Measurements from ENCODE around the gene KLHL1. TPM values are rescaled to one million over a fixed set of nuclear protein-coding genes. Genes with fewer than 3 reads are reported as not detected.

The KLHL1 gene
- total and polyA plus RNA-seq, 5 donors from 2014 or later, result not detected

DNA sequence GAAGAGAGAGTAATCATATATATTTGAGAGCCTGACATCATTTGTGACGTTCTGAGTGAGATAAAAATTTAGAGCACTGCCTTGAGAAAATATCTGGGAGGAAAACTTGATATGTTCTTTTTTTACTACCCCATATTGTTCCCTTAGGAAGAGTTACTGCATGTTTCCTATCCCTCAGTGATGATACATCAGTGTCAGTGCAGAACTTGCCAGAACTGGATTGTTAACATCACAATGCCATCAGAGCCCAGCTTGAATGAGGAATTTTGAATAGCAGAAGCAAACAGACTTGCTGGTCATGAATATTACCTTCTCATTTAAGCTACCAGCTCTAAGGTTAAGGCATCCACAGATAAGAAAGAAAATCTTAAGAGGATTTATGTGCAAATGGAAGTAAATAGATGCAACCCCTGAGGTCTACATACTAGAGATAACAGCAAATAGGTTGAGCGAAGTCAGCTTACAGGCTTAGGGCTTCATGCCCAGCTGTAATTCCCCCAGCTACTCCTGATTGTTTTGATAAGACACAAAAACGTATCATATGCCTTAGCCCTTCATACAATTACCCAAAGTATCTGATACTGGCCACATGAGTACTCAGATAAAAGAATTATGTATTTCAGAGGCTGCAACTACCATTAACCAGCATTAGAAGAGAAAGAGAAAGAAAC, 314.3 kb downstream of the KLHL1 start:
- Mint-ChIP-seq H3K4me3 (no peak overlapping the region), H3K4me1 (no peaks in the 10 kb centered on the region), H3K36me3 (no peaks in the 10 kb centered on the region), H3K27ac (no peak overlapping the region), H3K27me3 (no peaks in the 10 kb centered on the region), H3K9me3 (peaks cover 0 to 14% (median 7%) of the 10 kb centered on the region in 7 donors)
- Histone ChIP-seq H3K9me3 (ENCODE audit: control insufficient read depth in 2 of 2, low read length in 2 of 2) (peaks cover 0 to 3% of the 10 kb centered on the region in 2 experiments), H3K4me3 (ENCODE audit: low read depth, low read length) (no peak overlapping the region), H3K36me3 (ENCODE audit: control insufficient read depth, insufficient read depth, low read length) (no peaks in the 10 kb centered on the region), H3K27ac (ENCODE audit: insufficient read depth, low read length, poor library complexity, severe bottlenecking) (no peak overlapping the region), H3K27me3 (ENCODE audit: control insufficient read depth, insufficient read depth, low read length) (no peaks in the 10 kb centered on the region), H3K4me1 (ENCODE audit: control insufficient read depth, insufficient read depth, low read length, poor library complexity, severe bottlenecking) (no peaks in the 10 kb centered on the region)
- DNase-seq (no peak), ATAC-seq (ENCODE audit: low read depth in 2 of 2) (no peak)

GRCh38 chr13:69776937-69777336, 331.3 kb downstream of the KLHL1 start:
- Histone ChIP-seq H3K4me1 (ENCODE audit: control insufficient read depth, insufficient read depth, low read length, poor library complexity, severe bottlenecking) (no peaks in the 10 kb centered on the region), H3K4me3 (ENCODE audit: low read depth, low read length) (no peak overlapping the region), H3K36me3 (ENCODE audit: control insufficient read depth, insufficient read depth, low read length) (no peaks in the 10 kb centered on the region), H3K27me3 (ENCODE audit: control insufficient read depth, insufficient read depth, low read length) (no peaks in the 10 kb centered on the region), H3K9me3 (ENCODE audit: control insufficient read depth in 2 of 2, low read length in 2 of 2) (peaks cover 0 to 3% of the 10 kb centered on the region in 2 experiments), H3K27ac (ENCODE audit: insufficient read depth, low read length, poor library complexity, severe bottlenecking) (no peak overlapping the region)
- H3K4me1 Mint-ChIP-seq, result no peaks in the 10 kb centered on the region
- peaks cover 0 to 11% (median 3%) of the 10 kb centered on the region in 7 donors for H3K9me3 Mint-ChIP-seq
- ATAC-seq (ENCODE audit: low read depth in 2 of 2), result no peak
- H3K27me3 Mint-ChIP-seq, result no peaks in the 10 kb centered on the region
- H3K36me3 Mint-ChIP-seq, result no peaks in the 10 kb centered on the region
- no peak for DNase-seq
- H3K27ac Mint-ChIP-seq, result no peak overlapping the region
- no peak overlapping the region for H3K4me3 Mint-ChIP-seq

DNA sequence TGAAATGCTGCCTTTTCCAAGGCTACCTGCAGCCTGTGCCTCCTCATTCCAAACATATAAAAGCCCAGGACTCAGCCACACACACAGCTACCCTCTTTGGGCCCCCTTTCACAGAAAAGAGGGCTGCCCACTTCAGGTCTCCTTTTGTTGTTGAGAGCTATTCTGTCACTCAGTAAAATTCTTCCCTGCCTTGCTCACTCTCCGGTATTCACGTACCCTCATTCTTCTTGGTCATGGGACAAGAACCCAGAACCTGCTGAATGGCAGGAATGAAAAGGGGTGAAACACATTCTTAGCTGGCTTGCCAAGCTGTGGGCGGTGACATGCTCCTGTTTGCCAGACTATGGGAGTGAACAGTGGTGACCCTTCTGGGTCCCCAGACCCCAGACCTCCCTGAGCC, 338.6 kb downstream of the KLHL1 start:
- H3K27ac Mint-ChIP-seq, result no peak overlapping the region
- H3K27me3 Mint-ChIP-seq, result no peaks in the 10 kb centered on the region
- ATAC-seq (ENCODE audit: low read depth in 2 of 2) (no peak), DNase-seq (no peak)
- Histone ChIP-seq H3K4me3 (ENCODE audit: low read depth, low read length) (no peak overlapping the region), H3K27ac (ENCODE audit: insufficient read depth, low read length, poor library complexity, severe bottlenecking) (no peak overlapping the region), H3K36me3 (ENCODE audit: control insufficient read depth, insufficient read depth, low read length) (no peaks in the 10 kb centered on the region), H3K27me3 (ENCODE audit: control insufficient read depth, insufficient read depth, low read length) (no peaks in the 10 kb centered on the region), H3K4me1 (ENCODE audit: control insufficient read depth, insufficient read depth, low read length, poor library complexity, severe bottlenecking) (no peaks in the 10 kb centered on the region), H3K9me3 (ENCODE audit: control insufficient read depth in 2 of 2, low read length in 2 of 2) (peaks cover 0 to 2% of the 10 kb centered on the region in 2 experiments)
- peaks cover 0 to 6% (median 0%) of the 10 kb centered on the region in 4 donors for H3K4me1 Mint-ChIP-seq
- no peak overlapping the region for H3K4me3 Mint-ChIP-seq
- H3K9me3 Mint-ChIP-seq, result peaks cover 0 to 13% (median 7%) of the 10 kb centered on the region in 7 donors
- no peaks in the 10 kb centered on the region for H3K36me3 Mint-ChIP-seq

DNA sequence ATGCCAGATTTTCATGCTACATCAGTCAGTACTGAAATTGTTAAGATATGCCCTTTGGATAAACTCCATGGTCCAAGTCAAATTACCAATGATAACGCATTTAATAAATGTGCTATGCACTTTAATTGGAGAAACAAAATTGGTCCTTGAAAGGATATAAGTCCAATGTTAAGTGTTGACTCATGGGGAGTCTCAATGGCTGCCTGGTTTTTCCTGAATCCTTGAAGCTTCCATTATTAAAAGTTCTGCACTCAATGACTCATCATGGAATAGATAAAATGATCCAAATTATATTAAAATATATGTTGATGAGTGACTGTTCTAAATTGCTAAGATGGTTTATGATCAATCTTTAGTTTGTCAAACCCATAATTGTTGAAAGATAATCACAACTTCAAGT, 346.7 kb downstream of the KLHL1 start:
- Histone ChIP-seq H3K9me3 (ENCODE audit: control insufficient read depth in 2 of 2, low read length in 2 of 2) (peaks cover 4% of the 10 kb centered on the region in 2 experiments), H3K36me3 (ENCODE audit: control insufficient read depth, insufficient read depth, low read length) (no peaks in the 10 kb centered on the region), H3K4me3 (ENCODE audit: low read depth, low read length) (no peak overlapping the region), H3K27ac (ENCODE audit: insufficient read depth, low read length, poor library complexity, severe bottlenecking) (no peak overlapping the region), H3K4me1 (ENCODE audit: control insufficient read depth, insufficient read depth, low read length, poor library complexity, severe bottlenecking) (no peaks in the 10 kb centered on the region), H3K27me3 (ENCODE audit: control insufficient read depth, insufficient read depth, low read length) (no peaks in the 10 kb centered on the region)
- DNase-seq (no peak), ATAC-seq (ENCODE audit: low read depth in 2 of 2) (no peak)
- Mint-ChIP-seq H3K36me3 (no peaks in the 10 kb centered on the region), H3K9me3 (peaks cover 0 to 13% (median 5%) of the 10 kb centered on the region in 7 donors), H3K4me3 (no peak overlapping the region), H3K4me1 (no peaks in the 10 kb centered on the region), H3K27ac (no peak overlapping the region), H3K27me3 (no peaks in the 10 kb centered on the region)

- H3K36me3 ChIP-seq (ENCODE audit: control insufficient read depth, insufficient read depth, low read length), result no peaks in the 10 kb centered on the region
- H3K9me3 ChIP-seq (ENCODE audit: control insufficient read depth in 2 of 2, low read length in 2 of 2), result peaks cover 2 to 7% of the 10 kb centered on the region in 2 experiments
- H3K27ac ChIP-seq (ENCODE audit: insufficient read depth, low read length, poor library complexity, severe bottlenecking), result no peak overlapping the region
- H3K4me3 ChIP-seq (ENCODE audit: low read depth, low read length), result no peak overlapping the region
- no peaks in the 10 kb centered on the region for H3K4me1 Mint-ChIP-seq
- H3K27ac Mint-ChIP-seq, result no peak overlapping the region
- no peaks in the 10 kb centered on the region for H3K27me3 ChIP-seq (ENCODE audit: control insufficient read depth, insufficient read depth, low read length)
- no peak for ATAC-seq (ENCODE audit: low read depth in 2 of 2)
- no peaks in the 10 kb centered on the region for H3K27me3 Mint-ChIP-seq
- no peaks in the 10 kb centered on the region for H3K36me3 Mint-ChIP-seq
- no peak for DNase-seq
- H3K9me3 Mint-ChIP-seq, result peaks cover 0 to 9% (median 7%) of the 10 kb centered on the region in 7 donors
- H3K4me1 ChIP-seq (ENCODE audit: control insufficient read depth, insufficient read depth, low read length, poor library complexity, severe bottlenecking), result no peaks in the 10 kb centered on the region
- no peak overlapping the region for H3K4me3 Mint-ChIP-seq
These were observed 353.2 kb downstream of the KLHL1 start for GRCh38 chr13:69755101-69755500.

DNA sequence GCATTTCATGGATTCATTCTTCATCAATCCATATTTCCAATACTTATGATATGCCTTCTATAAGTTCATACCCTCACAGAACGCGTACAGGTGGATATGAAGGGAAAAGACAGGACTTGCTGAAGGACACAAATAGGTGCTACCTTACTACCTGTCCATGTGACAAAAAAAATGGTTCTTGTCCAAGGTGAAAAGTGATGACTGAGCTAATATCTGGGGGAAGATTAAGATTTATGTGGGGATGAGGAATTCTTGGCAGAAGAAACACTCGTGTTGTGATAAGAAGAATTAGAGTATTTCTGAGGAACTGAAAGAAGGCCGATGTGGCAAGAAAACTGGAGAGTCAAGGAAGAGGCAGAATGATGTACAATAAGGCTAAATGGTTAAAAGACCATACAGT, 357.0 kb downstream of the KLHL1 start:
- Mint-ChIP-seq H3K27ac (no peak overlapping the region), H3K27me3 (no peaks in the 10 kb centered on the region), H3K9me3 (peaks cover 0 to 10% (median 4%) of the 10 kb centered on the region in 7 donors), H3K4me1 (no peaks in the 10 kb centered on the region), H3K36me3 (no peaks in the 10 kb centered on the region), H3K4me3 (no peak overlapping the region)
- no peaks in the 10 kb centered on the region for H3K4me1 ChIP-seq (ENCODE audit: control insufficient read depth, insufficient read depth, low read length, poor library complexity, severe bottlenecking)
- no peak for DNase-seq
- H3K9me3 ChIP-seq (ENCODE audit: control insufficient read depth in 2 of 2, low read length in 2 of 2), result peaks cover 2 to 4% of the 10 kb centered on the region in 2 experiments
- no peak overlapping the region for H3K4me3 ChIP-seq (ENCODE audit: low read depth, low read length)
- no peak for ATAC-seq (ENCODE audit: low read depth in 2 of 2)
- no peaks in the 10 kb centered on the region for H3K36me3 ChIP-seq (ENCODE audit: control insufficient read depth, insufficient read depth, low read length)
- H3K27ac ChIP-seq (ENCODE audit: insufficient read depth, low read length, poor library complexity, severe bottlenecking), result no peak overlapping the region
- no peaks in the 10 kb centered on the region for H3K27me3 ChIP-seq (ENCODE audit: control insufficient read depth, insufficient read depth, low read length)

DNA sequence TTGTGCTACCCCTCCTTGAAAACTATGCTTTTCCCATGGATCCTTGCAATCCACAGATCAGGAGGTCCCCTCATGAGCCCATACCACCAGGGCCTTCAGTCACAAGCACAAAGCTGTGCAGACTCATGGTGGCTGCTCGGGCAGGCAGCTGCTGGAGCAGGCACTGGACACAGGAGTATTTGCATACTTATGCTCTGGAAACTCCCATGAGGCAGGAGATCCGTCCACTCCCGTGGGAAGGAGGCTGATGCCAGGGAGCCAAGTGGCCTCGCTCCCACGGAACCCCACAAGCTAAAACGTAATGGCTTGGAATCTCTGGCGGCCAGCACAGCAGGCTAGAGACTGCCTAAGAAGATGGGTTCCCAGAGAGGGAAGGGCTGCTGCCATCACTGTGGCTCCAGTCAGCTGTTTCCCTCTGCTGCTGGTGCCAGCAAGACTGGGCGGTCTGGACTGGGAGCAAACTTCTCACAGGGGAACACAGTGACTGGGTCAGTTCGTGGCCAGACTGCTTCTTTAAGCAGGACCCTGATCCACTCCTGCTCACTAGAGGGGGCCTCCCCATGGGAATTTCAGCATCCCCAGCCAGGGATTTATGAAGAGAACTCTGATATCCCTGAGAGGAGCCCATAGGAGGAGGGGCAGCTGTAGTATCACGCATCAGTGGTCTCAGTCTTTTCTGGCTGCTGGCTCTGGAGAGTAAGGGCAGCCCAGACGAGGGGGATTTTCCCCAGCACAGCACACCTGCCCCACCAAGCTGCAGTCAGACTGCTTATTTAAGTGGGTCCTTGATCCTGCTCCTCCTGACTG, 370.9 kb downstream of the KLHL1 start:
- peaks cover 0 to 15% of the 10 kb centered on the region in 2 experiments for H3K9me3 ChIP-seq (ENCODE audit: control insufficient read depth in 2 of 2, low read length in 2 of 2)
- H3K4me3 ChIP-seq (ENCODE audit: low read depth, low read length), result no peak overlapping the region
- H3K36me3 ChIP-seq (ENCODE audit: control insufficient read depth, insufficient read depth, low read length), result no peaks in the 10 kb centered on the region
- DNase-seq (no peak), ATAC-seq (ENCODE audit: low read depth in 2 of 2) (no peak)
- Mint-ChIP-seq H3K9me3 (peaks cover 2 to 17% (median 5%) of the 10 kb centered on the region in 7 donors), H3K4me3 (no peak overlapping the region), H3K27me3 (no peaks in the 10 kb centered on the region), H3K4me1 (no peaks in the 10 kb centered on the region), H3K27ac (no peak overlapping the region), H3K36me3 (no peaks in the 10 kb centered on the region)
- no peak overlapping the region for H3K27ac ChIP-seq (ENCODE audit: insufficient read depth, low read length, poor library complexity, severe bottlenecking)
- no peaks in the 10 kb centered on the region for H3K4me1 ChIP-seq (ENCODE audit: control insufficient read depth, insufficient read depth, low read length, poor library complexity, severe bottlenecking)
- no peaks in the 10 kb centered on the region for H3K27me3 ChIP-seq (ENCODE audit: control insufficient read depth, insufficient read depth, low read length)

Measured in CD4-positive, CD25-positive, alpha-beta regulatory T cell (primary cell).